Measurements from ENCODE around the gene MICAL3. TPM values are rescaled to one million over a fixed set of nuclear protein-coding genes. Genes with fewer than 3 reads are reported as not detected.
"Not testable (repeated sequence)": the region's sequence is repeated elsewhere in the genome, so short reads cannot be mapped to it uniquely, and the experiment has no call there.

MICAL3 gene
- polyA plus RNA-seq, 1 donor from 2014 or later: 28.1 TPM

DNA sequence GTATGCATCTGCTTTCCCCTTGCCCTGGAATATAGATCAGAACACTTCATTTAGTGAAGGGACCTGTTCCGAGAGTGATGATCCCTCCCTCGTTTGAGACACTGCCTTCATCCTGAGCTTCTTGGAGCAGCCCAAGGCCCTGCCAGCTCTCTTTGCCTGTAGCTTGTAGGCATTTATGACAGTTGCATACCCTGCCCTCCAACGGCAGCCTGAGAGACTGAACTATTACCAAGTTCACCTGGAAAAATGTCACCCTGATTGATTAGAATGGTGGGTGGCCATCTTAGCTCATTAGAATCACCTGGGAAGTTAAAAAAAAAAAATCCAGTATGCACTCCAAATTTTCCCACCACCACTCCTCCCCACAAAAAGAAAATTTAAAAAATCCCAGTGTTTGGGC is 1.5 kb downstream of the MICAL3 start:
- Histone ChIP-seq H2AFZ (ENCODE audit: low read depth, low read length) (peak overlapping the region; percentile 83), H3K27ac (ENCODE audit: low read length) (peak overlapping the region; percentile 93), H3K36me3 (ENCODE audit: insufficient read depth, low read length) (peaks cover 6% of the 10 kb centered on the region), H3K4me2 (ENCODE audit: low read length) (peak overlapping the region; percentile 81), H3K27me3 (ENCODE audit: insufficient read depth, low read depth, low read length) (peaks cover 16% of the 10 kb centered on the region), H3F3A (ENCODE audit: insufficient read depth, low read length, poor library complexity, severe bottlenecking) (no peaks in the 10 kb centered on the region), H4K20me1 (ENCODE audit: insufficient read depth) (no peaks in the 10 kb centered on the region), H3K4me3 (ENCODE audit: low read length) (peak overlapping the region; percentile 93), H3K9me2 (ENCODE audit: insufficient read depth, low read length) (no peaks in the 10 kb centered on the region), H3K79me2 (replicated peaks; ENCODE audit: insufficient read depth, low read length) (peaks cover 20% of the 10 kb centered on the region), H3K9me3 (ENCODE audit: low read length) (no peaks in the 10 kb centered on the region), H3K9ac (ENCODE audit: low read length) (peak overlapping the region; percentile 96)
- TF ChIP-seq SMC3 (conservative IDR thresholded peaks at IDR 0.05; ENCODE audit: poor library complexity) (no peak), POLR2AphosphoS5 (IDR thresholded peaks at IDR 0.05) (no peak), EZH2 (IDR thresholded peaks at IDR 0.05; ENCODE audit: borderline replicate concordance, insufficient read depth, low read length, poor library complexity, severe bottlenecking) (no peak)
- TF ChIP-seq, protein P1, sequence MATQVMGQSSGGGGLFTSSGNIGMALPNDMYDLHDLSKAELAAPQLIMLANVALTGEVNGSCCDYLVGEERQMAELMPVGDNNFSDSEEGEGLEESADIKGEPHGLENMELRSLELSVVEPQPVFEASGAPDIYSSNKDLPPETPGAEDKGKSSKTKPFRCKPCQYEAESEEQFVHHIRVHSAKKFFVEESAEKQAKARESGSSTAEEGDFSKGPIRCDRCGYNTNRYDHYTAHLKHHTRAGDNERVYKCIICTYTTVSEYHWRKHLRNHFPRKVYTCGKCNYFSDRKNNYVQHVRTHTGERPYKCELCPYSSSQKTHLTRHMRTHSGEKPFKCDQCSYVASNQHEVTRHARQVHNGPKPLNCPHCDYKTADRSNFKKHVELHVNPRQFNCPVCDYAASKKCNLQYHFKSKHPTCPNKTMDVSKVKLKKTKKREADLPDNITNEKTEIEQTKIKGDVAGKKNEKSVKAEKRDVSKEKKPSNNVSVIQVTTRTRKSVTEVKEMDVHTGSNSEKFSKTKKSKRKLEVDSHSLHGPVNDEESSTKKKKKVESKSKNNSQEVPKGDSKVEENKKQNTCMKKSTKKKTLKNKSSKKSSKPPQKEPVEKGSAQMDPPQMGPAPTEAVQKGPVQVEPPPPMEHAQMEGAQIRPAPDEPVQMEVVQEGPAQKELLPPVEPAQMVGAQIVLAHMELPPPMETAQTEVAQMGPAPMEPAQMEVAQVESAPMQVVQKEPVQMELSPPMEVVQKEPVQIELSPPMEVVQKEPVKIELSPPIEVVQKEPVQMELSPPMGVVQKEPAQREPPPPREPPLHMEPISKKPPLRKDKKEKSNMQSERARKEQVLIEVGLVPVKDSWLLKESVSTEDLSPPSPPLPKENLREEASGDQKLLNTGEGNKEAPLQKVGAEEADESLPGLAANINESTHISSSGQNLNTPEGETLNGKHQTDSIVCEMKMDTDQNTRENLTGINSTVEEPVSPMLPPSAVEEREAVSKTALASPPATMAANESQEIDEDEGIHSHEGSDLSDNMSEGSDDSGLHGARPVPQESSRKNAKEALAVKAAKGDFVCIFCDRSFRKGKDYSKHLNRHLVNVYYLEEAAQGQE (IDR thresholded peaks at IDR 0.05; ENCODE audit: borderline replicate concordance): no peak

DNA sequence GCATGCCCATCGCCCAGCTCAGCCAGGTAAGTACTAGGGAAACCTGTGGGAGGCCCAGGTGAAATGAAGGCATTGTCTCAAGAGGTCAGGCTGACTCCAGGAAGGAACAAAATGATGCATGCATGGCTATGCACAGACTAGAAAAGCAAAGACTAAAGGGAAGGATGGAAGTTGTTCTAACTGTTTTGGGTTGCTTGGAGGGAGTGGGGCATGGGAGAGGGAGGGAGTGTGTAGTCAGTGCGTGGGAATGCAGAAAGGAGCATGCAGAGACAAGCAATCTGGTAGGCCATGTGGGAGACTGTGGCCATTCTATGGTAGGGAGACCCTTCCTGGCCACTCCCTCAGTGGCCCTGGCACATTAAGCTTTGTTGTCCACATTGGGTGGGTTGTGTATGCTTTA is 2.9 kb downstream of the MICAL3 start:
- Histone ChIP-seq H3K9me2 (ENCODE audit: insufficient read depth, low read length) (no peaks in the 10 kb centered on the region), H3K36me3 (ENCODE audit: insufficient read depth, low read length) (peaks cover 6% of the 10 kb centered on the region), H3K9me3 (ENCODE audit: low read length) (no peaks in the 10 kb centered on the region), H3K27me3 (ENCODE audit: insufficient read depth, low read depth, low read length) (peaks cover 4% of the 10 kb centered on the region), H3K4me3 (ENCODE audit: low read length) (peak overlapping the region; percentile 93), H3K4me2 (ENCODE audit: low read length) (no peak overlapping the region), H3F3A (ENCODE audit: insufficient read depth, low read length, poor library complexity, severe bottlenecking) (no peaks in the 10 kb centered on the region), H4K20me1 (ENCODE audit: insufficient read depth) (no peaks in the 10 kb centered on the region), H3K27ac (ENCODE audit: low read length) (no peak overlapping the region), H3K79me2 (replicated peaks; ENCODE audit: insufficient read depth, low read length) (peaks cover 20% of the 10 kb centered on the region), H3K9ac (ENCODE audit: low read length) (no peak overlapping the region), H2AFZ (ENCODE audit: low read depth, low read length) (no peak overlapping the region)
- TF ChIP-seq POLR2AphosphoS5 (IDR thresholded peaks at IDR 0.05) (no peak), SMC3 (conservative IDR thresholded peaks at IDR 0.05; ENCODE audit: poor library complexity) (no peak), EP300 (conservative IDR thresholded peaks at IDR 0.05; ENCODE audit: poor library complexity, severe bottlenecking) (no peak), RAD21 (conservative IDR thresholded peaks at IDR 0.05) (no peak), MXI1 (conservative IDR thresholded peaks at IDR 0.05; ENCODE audit: poor library complexity, severe bottlenecking) (no peak), TAF1 (IDR thresholded peaks at IDR 0.05; ENCODE audit: low read depth) (no peak), EZH2 (IDR thresholded peaks at IDR 0.05; ENCODE audit: borderline replicate concordance, insufficient read depth, low read length, poor library complexity, severe bottlenecking) (no peak)
- TF ChIP-seq, protein P2, sequence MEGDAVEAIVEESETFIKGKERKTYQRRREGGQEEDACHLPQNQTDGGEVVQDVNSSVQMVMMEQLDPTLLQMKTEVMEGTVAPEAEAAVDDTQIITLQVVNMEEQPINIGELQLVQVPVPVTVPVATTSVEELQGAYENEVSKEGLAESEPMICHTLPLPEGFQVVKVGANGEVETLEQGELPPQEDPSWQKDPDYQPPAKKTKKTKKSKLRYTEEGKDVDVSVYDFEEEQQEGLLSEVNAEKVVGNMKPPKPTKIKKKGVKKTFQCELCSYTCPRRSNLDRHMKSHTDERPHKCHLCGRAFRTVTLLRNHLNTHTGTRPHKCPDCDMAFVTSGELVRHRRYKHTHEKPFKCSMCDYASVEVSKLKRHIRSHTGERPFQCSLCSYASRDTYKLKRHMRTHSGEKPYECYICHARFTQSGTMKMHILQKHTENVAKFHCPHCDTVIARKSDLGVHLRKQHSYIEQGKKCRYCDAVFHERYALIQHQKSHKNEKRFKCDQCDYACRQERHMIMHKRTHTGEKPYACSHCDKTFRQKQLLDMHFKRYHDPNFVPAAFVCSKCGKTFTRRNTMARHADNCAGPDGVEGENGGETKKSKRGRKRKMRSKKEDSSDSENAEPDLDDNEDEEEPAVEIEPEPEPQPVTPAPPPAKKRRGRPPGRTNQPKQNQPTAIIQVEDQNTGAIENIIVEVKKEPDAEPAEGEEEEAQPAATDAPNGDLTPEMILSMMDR (IDR thresholded peaks at IDR 0.05; ENCODE audit: poor library complexity, severe bottlenecking): no peak
- TF ChIP-seq, protein P1 (IDR thresholded peaks at IDR 0.05; ENCODE audit: borderline replicate concordance): no peak

DNA sequence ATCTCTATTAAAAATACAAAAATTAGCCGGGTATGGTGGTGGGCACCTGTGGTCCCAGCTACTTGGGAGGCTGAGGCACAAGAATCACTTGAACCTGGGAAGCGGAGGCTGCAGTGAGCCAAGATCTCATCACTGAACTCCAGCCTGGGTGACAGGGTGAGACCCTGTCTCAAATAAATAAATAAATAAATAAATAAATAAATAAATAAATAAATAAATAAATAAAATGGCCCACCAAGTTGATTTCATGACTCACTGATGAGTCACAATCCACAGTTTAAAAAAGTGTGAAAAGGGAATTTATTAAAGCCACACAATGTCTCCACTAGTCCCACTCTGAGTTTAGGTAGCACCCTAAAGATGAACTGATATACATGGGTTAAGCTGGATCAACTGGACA is 3.6 kb downstream of the MICAL3 start:
- not testable (repeated sequence) for H3K4me2 ChIP-seq (ENCODE audit: low read length); H3K27me3 ChIP-seq (ENCODE audit: insufficient read depth, low read depth, low read length); H3K36me3 ChIP-seq (ENCODE audit: insufficient read depth, low read length); H3K9me2 ChIP-seq (ENCODE audit: insufficient read depth, low read length); H3K27ac ChIP-seq (ENCODE audit: low read length); H3K9ac ChIP-seq (ENCODE audit: low read length); H2AFZ ChIP-seq (ENCODE audit: low read depth, low read length); H3F3A ChIP-seq (ENCODE audit: insufficient read depth, low read length, poor library complexity, severe bottlenecking); H4K20me1 ChIP-seq (ENCODE audit: insufficient read depth); H3K9me3 ChIP-seq (ENCODE audit: low read length)
- H3K79me2 ChIP-seq (replicated peaks; ENCODE audit: insufficient read depth, low read length): peaks cover 20% of the 10 kb centered on the region
- H3K4me3 ChIP-seq (ENCODE audit: low read length): peak overlapping the region; percentile 93

All from neural cell (in vitro differentiated cells).